Measurements from ENCODE around the gene HNRNPLL. TPM values are rescaled to one million over a fixed set of nuclear protein-coding genes. Genes with fewer than 3 reads are reported as not detected.

HNRNPLL gene
- total and polyA plus RNA-seq, 2 of the 8 experiments (the other 6 are each of a cell fraction or from before 2014, with no cell fraction given), result 18.6 to 69.3 TPM

- Histone ChIP-seq H3K4me3 (ENCODE audit: extremely low read depth in 1 of 4, insufficient read depth in 2 of 4, low read depth in 3 of 4, low read length in 4 of 4) (no peak overlapping the region), H3K4ac (replicated peaks; ENCODE audit: insufficient read length, low read depth, low read length) (no peak overlapping the region), H4K91ac (replicated peaks; ENCODE audit: insufficient read length, low read length) (no peak overlapping the region), H4K5ac (ENCODE audit: insufficient read length, low read depth, low read length) (no peak overlapping the region), H2AFZ (ENCODE audit: low read length) (no peak overlapping the region), H3K79me1 (ENCODE audit: low read depth, low read length) (no peaks in the 10 kb centered on the region), H2BK5ac (ENCODE audit: low read depth, low read length) (no peak overlapping the region), H2AK5ac (ENCODE audit: low read depth, low read length) (no peak overlapping the region), H3K36me3 (ENCODE audit: control insufficient read depth in 2 of 4, insufficient read depth in 4 of 4, low read length in 3 of 4) (no peaks in the 10 kb centered on the region; a peak in 1 of 8 replicates), H3K9me3 (ENCODE audit: insufficient read depth in 2 of 2, low read depth in 1 of 2, low read length in 1 of 2) (no peaks in the 10 kb centered on the region), H3K27me3 (replicated peaks in 1 of 4; ENCODE audit: control insufficient read depth in 3 of 4, extremely low read depth in 1 of 4, insufficient read depth in 3 of 4, low read length in 3 of 4) (no peaks in the 10 kb centered on the region), H3K79me2 (ENCODE audit: control insufficient read depth in 1 of 2, insufficient read depth in 2 of 2, low read length in 2 of 2) (no peaks in the 10 kb centered on the region), H2BK20ac (ENCODE audit: low read length) (no peak overlapping the region), H3K9ac (replicated peaks in 1 of 4; ENCODE audit: extremely low read depth in 1 of 4, low read depth in 3 of 4, low read length in 3 of 4) (no peak overlapping the region), H2BK15ac (ENCODE audit: low read length) (no peak overlapping the region), H3K23me2 (ENCODE audit: low read depth, low read length) (no peaks in the 10 kb centered on the region), H4K20me1 (replicated peaks in 1 of 2; ENCODE audit: control insufficient read depth in 1 of 2, insufficient read depth in 2 of 2, low read length in 2 of 2) (no peaks in the 10 kb centered on the region), H3K56ac (replicated peaks; ENCODE audit: insufficient read length, low read depth, low read length) (no peak overlapping the region), H4K8ac (ENCODE audit: extremely low read depth, insufficient read depth, low read length) (no peak overlapping the region), H3K27ac (ENCODE audit: low read depth, low read length) (no peak overlapping the region), H2BK120ac (replicated peaks; ENCODE audit: low read depth, low read length) (no peak overlapping the region), H3K4me2 (ENCODE audit: insufficient read depth in 1 of 2, low read depth in 2 of 2, low read length in 2 of 2) (no peak overlapping the region), H3K14ac (ENCODE audit: insufficient read length) (no peak overlapping the region), H3K4me1 (replicated peaks in 1 of 4; ENCODE audit: control insufficient read depth in 3 of 4, insufficient read depth in 4 of 4, low read length in 3 of 4) (peaks cover 0 to 4% (median 1%) of the 10 kb centered on the region in 4 experiments; a peak in 1 of 7 replicates), H3K18ac (ENCODE audit: extremely low read depth, low read length) (no peak overlapping the region), H2BK12ac (ENCODE audit: low read depth, low read length) (no peak overlapping the region), H3K23ac (ENCODE audit: insufficient read length) (no peak overlapping the region)
- DNase-seq (ENCODE audit: low read depth in 1 of 2, low spot score in 2 of 2), result no peak
- 100% methylated on average over 2 of the region's 2 CpGs; no CpG with 5 or more reads in 1 of the 2 experiments for WGBS, 2 experiments (ENCODE audit: extremely low coverage in 1 of 2, insufficient coverage in 1 of 2, insufficient read length in 1 of 2, insufficient replicate concordance in 2 of 2, low coverage in 1 of 2, low lambda C conversion rate in 2 of 2, missing lambda C conversion rate in 1 of 2)
- POLR2A ChIA-PET (ENCODE audit: partially characterized antibody), result interaction anchor here (3.6 kb wide), 1 partner anchor 200 kb away, joined by 13 read pairs; the partner anchor contains the start of gene SRSF7
- FAIRE-seq, result no peak
- CTCF ChIA-PET (ENCODE audit: partially characterized antibody), result interaction anchor here (0.6 to 2.5 kb wide), 4 partner anchors 13 to 86 kb away, joined by 3 to 9 read pairs (median 4); no protein-coding TSS in a partner anchor
- TF ChIP-seq ZNF274 (IDR thresholded peaks at IDR 0.05; ENCODE audit: borderline replicate concordance, extremely low read depth, low read length) (no peak), HDAC2 (IDR thresholded peaks at IDR 0.05; ENCODE audit: borderline replicate concordance in 1 of 2, low read depth in 2 of 2, low read length in 2 of 2) (no peak), NANOG (IDR thresholded peaks at IDR 0.05; ENCODE audit: insufficient read depth, low read depth, low read length, poor library complexity, severe bottlenecking) (no peak), TAF1 (IDR thresholded peaks at IDR 0.05; ENCODE audit: low read depth, low read length) (no peak), CHD1 (IDR thresholded peaks at IDR 0.05; ENCODE audit: low read depth, low read length) (no peak), SP4 (IDR thresholded peaks at IDR 0.05; ENCODE audit: low read length) (no peak), TBP (IDR thresholded peaks at IDR 0.05; ENCODE audit: low read depth, low read length) (no peak), SIN3A (conservative IDR thresholded peaks at IDR 0.05 in 1 of 2, IDR thresholded peaks at IDR 0.05 in 1 of 2; ENCODE audit: low read depth in 1 of 2, low read length in 2 of 2) (no peak), PHF8 (conservative IDR thresholded peaks at IDR 0.05; ENCODE audit: low read depth, low read length) (no peak), BACH1 (IDR thresholded peaks at IDR 0.05; ENCODE audit: low read length) (no peak), TAF7 (optimal IDR thresholded peaks at IDR 0.05; ENCODE audit: borderline replicate concordance, low read depth, low read length) (no peak), CEBPB (IDR thresholded peaks at IDR 0.05; ENCODE audit: low read depth, low read length) (no peak), RNF2 (IDR thresholded peaks at IDR 0.05; ENCODE audit: borderline replicate concordance, low read depth, low read length, missing control alignments, poor library complexity, severe bottlenecking) (no peak), POLR2A (IDR thresholded peaks at IDR 0.05; ENCODE audit: control extremely low read depth in 1 of 2, low read depth in 2 of 2, low read length in 2 of 2) (no peak), SP2 (IDR thresholded peaks at IDR 0.05; ENCODE audit: low read length) (no peak)
Observed at GRCh38 chr2:38551746-38552145, 51.0 kb downstream of the HNRNPLL start.

Data from H1 (cell line).